Measurements from ENCODE around the gene B4GALT6. TPM values are rescaled to one million over a fixed set of nuclear protein-coding genes. Genes with fewer than 3 reads are reported as not detected.

Gene B4GALT6
- total RNA-seq, 1 experiment from 2014 or later = 16.1 TPM

- CTCF ChIA-PET = no interaction called here
Measured at GRCh38 chr18:31636387-31636786, 48.0 kb downstream of the B4GALT6 start.

More at GRCh38 chr18:31636387-31636786, 48.0 kb downstream of the B4GALT6 start:
- Histone ChIP-seq H4K20me1 (ENCODE audit: insufficient read depth) (no peaks in the 10 kb centered on the region), H3K9ac (ENCODE audit: low read length) (no peak overlapping the region), H3K4me2 (ENCODE audit: low read length) (no peak overlapping the region), H3K27me3 (ENCODE audit: insufficient read depth, low read length) (no peaks in the 10 kb centered on the region), H3K9me3 (ENCODE audit: control insufficient read depth in 1 of 2, insufficient read depth in 1 of 2, low read depth in 1 of 2, low read length in 2 of 2) (no peaks in the 10 kb centered on the region), H3K4me1 (ENCODE audit: control insufficient read depth in 1 of 2, insufficient read depth in 2 of 2, low read length in 2 of 2) (no peaks in the 10 kb centered on the region), H2AFZ (ENCODE audit: low read depth, low read length, poor library complexity, severe bottlenecking) (no peak overlapping the region), H3K36me3 (ENCODE audit: control insufficient read depth in 1 of 2, insufficient read depth in 2 of 2, low read length in 2 of 2) (no peaks in the 10 kb centered on the region), H3K9me2 (ENCODE audit: insufficient read depth) (no peaks in the 10 kb centered on the region; the same call in 1 of the 2 replicates), H3K79me2 (ENCODE audit: insufficient read depth, low read length) (no peaks in the 10 kb centered on the region), H3K27ac (ENCODE audit: low read depth, low read length) (no peak overlapping the region), H3K4me3 (replicated peaks in 1 of 2; ENCODE audit: low read depth in 1 of 2, low read length in 2 of 2) (no peak overlapping the region)
- no peak for TF ChIP-seq RAD21 (IDR thresholded peaks at IDR 0.05; ENCODE audit: low read depth)
- no peak for TF ChIP-seq CEBPB (IDR thresholded peaks at IDR 0.05; ENCODE audit: low read depth)
- no peak for TF ChIP-seq EZH2phosphoT487 (IDR thresholded peaks at IDR 0.05; ENCODE audit: borderline replicate concordance)
- no peak for TF ChIP-seq FOSL1 (IDR thresholded peaks at IDR 0.05; ENCODE audit: low read depth)
- no peak for TF ChIP-seq POLR2AphosphoS5 (IDR thresholded peaks at IDR 0.05; ENCODE audit: low read depth, low read length)
- TF ChIP-seq ZBTB33 (IDR thresholded peaks at IDR 0.05; ENCODE audit: extremely low read depth, insufficient replicate concordance, low read length) = no peak
- TF ChIP-seq ATF3 (IDR thresholded peaks at IDR 0.05) = no peak
- TF ChIP-seq ELF1 (IDR thresholded peaks at IDR 0.05; ENCODE audit: borderline replicate concordance, low read depth) = no peak
- no peak for TF ChIP-seq SIN3A (IDR thresholded peaks at IDR 0.05; ENCODE audit: low read depth)
- TF ChIP-seq ZFX (IDR thresholded peaks at IDR 0.05) = no peak
- TF ChIP-seq EGR1 (IDR thresholded peaks at IDR 0.05; ENCODE audit: low read depth) = no peak
- TF ChIP-seq YY1 (IDR thresholded peaks at IDR 0.05; ENCODE audit: extremely low read depth, insufficient replicate concordance, low read depth, low read length) = no peak
- TF ChIP-seq ZNF274 (IDR thresholded peaks at IDR 0.05; ENCODE audit: low read depth, low read length) = no peak
- TF ChIP-seq POLR2A (IDR thresholded peaks at IDR 0.05; ENCODE audit: borderline replicate concordance, extremely low read depth, insufficient read depth, insufficient read length) = no peak
- no peak for TF ChIP-seq TCF7L2 (IDR thresholded peaks at IDR 0.05; ENCODE audit: borderline replicate concordance, extremely low read depth, insufficient read depth, insufficient read length)
- intact Hi-C loops (cut with micrococcal nuclease) = no loop called here
- ChIA-PET POLR2A (no interaction called here), RAD21 (ENCODE audit: low non-redundant PET in 1 of 2, low total read pairs in 2 of 2, uncharacterized antibody in 2 of 2, unreplicated experiment in 2 of 2) (no interaction called here)
- ATAC-seq (no peak), DNase-seq (ENCODE audit: low read depth, low spot score) (no peak)
- BruUV-seq (replicated peaks) = no TSS peak
